Neural cell (in vitro differentiated cells): ENCODE results near the gene YY1. TPM values are rescaled to one million over a fixed set of nuclear protein-coding genes. Genes with fewer than 3 reads are reported as not detected.
"Not testable (repeated sequence)": the region's sequence is repeated elsewhere in the genome, so short reads cannot be mapped to it uniquely, and the experiment has no call there.

ENCODE experiments used
- H2AFZ ChIP-seq: fragments of 200-600, 300-800 bp; sonication (generic), shearing (Covaris generic); 2 replicates; pipeline ENCODE4 v1.6.0; 2014; ENCODE audit warnings: low read depth, mild to moderate bottlenecking, antibody characterized with exemption, low read length, moderate library complexity
- H3F3A ChIP-seq: fragments of 200-600 bp; shearing (Covaris generic); 2 replicates; pipeline ENCODE4 v1.6.1; 2016; ENCODE audit warnings: mild to moderate bottlenecking, moderate library complexity, mixed read lengths, antibody characterized with exemption, low read length; ENCODE audit not compliant: insufficient read depth, poor library complexity, severe bottlenecking
- H3K27ac ChIP-seq: fragments of 200-600, 300-800 bp; sonication (generic), shearing (Covaris generic); 2 replicates; pipeline ENCODE4 v1.5.1; 2014; ENCODE audit warnings: mild to moderate bottlenecking, low read length, moderate library complexity
- H3K27me3 ChIP-seq: fragments of 300-800, 200-600 bp; sonication (generic), shearing (Covaris generic); 2 replicates; pipeline ENCODE4 v1.6.0; 2014; ENCODE audit warnings: mild to moderate bottlenecking, low read depth, low read length, moderate library complexity; ENCODE audit not compliant: insufficient read depth
- H3K36me3 ChIP-seq: fragments of 300-800, 200-600 bp; sonication (generic), shearing (Covaris generic); 2 replicates; pipeline ENCODE4 v1.5.1; 2014; ENCODE audit warnings: mild to moderate bottlenecking, antibody characterized with exemption, low read length, moderate library complexity; ENCODE audit not compliant: insufficient read depth
- H3K4me2 ChIP-seq: fragments of 300-800, 200-600 bp; sonication (generic), shearing (Covaris generic); 2 replicates; pipeline ENCODE4 v1.6.0; 2014; ENCODE audit warnings: mild to moderate bottlenecking, low read length
- H3K4me3 ChIP-seq: fragments of 300-800, 200-600 bp; sonication (generic), shearing (Covaris generic); 2 replicates; pipeline ENCODE4 v1.5.1; 2014; ENCODE audit warnings: mild to moderate bottlenecking, low read length, moderate library complexity
- H3K79me2 ChIP-seq: fragments of 200-600 bp; shearing (Covaris generic); replicated peaks from 2 replicates; pipeline ENCODE4 v1.6.0; 2014; ENCODE audit warnings: mild to moderate bottlenecking, low read length, moderate library complexity; ENCODE audit not compliant: insufficient read depth
- H3K9ac ChIP-seq: fragments of 300-800, 200-600 bp; sonication (generic), shearing (Covaris generic); 2 replicates; pipeline ENCODE4 v1.6.1; 2016; ENCODE audit warnings: mild to moderate bottlenecking, low read length, mixed read lengths
- H3K9me2 ChIP-seq: fragments of 200-600 bp; shearing (Covaris generic); 2 replicates; pipeline ENCODE4 v1.6.1; 2016; ENCODE audit warnings: mild to moderate bottlenecking, low read length, mixed read lengths; ENCODE audit not compliant: insufficient read depth
- H3K9me3 ChIP-seq: fragments of 200-600, 300-800 bp; sonication (generic), shearing (Covaris generic); 2 replicates; pipeline ENCODE4 v1.6.1; 2016; ENCODE audit warnings: mild to moderate bottlenecking, mixed run types, low read length, moderate library complexity, mixed read lengths
- H4K20me1 ChIP-seq: fragments of 200-600 bp; shearing (Covaris generic); 2 replicates; pipeline ENCODE4 v1.6.1; 2016; ENCODE audit warnings: mild to moderate bottlenecking, mixed run types; ENCODE audit not compliant: insufficient read depth
- EP300 ChIP-seq: fragments of 450-650 bp; conservative IDR thresholded peaks from 2 replicates; pipeline ENCODE4 v1.6.1; 2014; ENCODE audit warnings: antibody characterized with exemption, mild to moderate bottlenecking, moderate library complexity; ENCODE audit not compliant: poor library complexity, severe bottlenecking
- EZH2 ChIP-seq: fragments of 200-600, 300-800 bp; shearing (Covaris generic), sonication (generic); IDR thresholded peaks from 2 replicates; pipeline ENCODE4 v1.6.1; 2014; ENCODE audit warnings: antibody characterized with exemption, low read length, borderline replicate concordance, mild to moderate bottlenecking; ENCODE audit not compliant: insufficient read depth, poor library complexity, severe bottlenecking
- MXI1 ChIP-seq: fragments of 450-650 bp; conservative IDR thresholded peaks from 2 replicates; pipeline ENCODE4 v1.6.1; 2014; ENCODE audit warnings: antibody characterized with exemption, mild to moderate bottlenecking; ENCODE audit not compliant: poor library complexity, severe bottlenecking
- POLR2AphosphoS5 ChIP-seq: IDR thresholded peaks from 2 replicates; pipeline ENCODE4 v1.6.1; 2012
- RAD21 ChIP-seq: fragments of 450-650 bp; conservative IDR thresholded peaks from 2 replicates; pipeline ENCODE4 v1.6.1; 2014; ENCODE audit warnings: antibody characterized with exemption, mild to moderate bottlenecking, moderate library complexity
- REST ChIP-seq: IDR thresholded peaks from 2 replicates; pipeline ENCODE4 v1.6.1; 2012; ENCODE audit warnings: borderline replicate concordance
- SMC3 ChIP-seq: fragments of 450-650 bp; conservative IDR thresholded peaks from 2 replicates; pipeline ENCODE4 v1.6.1; 2014; ENCODE audit warnings: antibody characterized with exemption, mild to moderate bottlenecking, moderate library complexity; ENCODE audit not compliant: poor library complexity
- TAF1 ChIP-seq: IDR thresholded peaks from 2 replicates; pipeline ENCODE4 v1.6.1; 2012; ENCODE audit warnings: low read depth
- polyA plus RNA-seq: library from polyadenylated mRNA; depleted of rRNA; stranded (reverse); fragments of >200 nt; gene quantifications from 2 replicates; pipeline ENCODE4 v1.2.3, GENCODE V29; 2014
- TF ChIP-seq, protein P1 (sequence below): fragments of 450-650 bp; IDR thresholded peaks from 2 replicates; pipeline ENCODE4 v1.5.1; 2014; ENCODE audit warnings: antibody characterized with exemption, mild to moderate bottlenecking, moderate library complexity; ENCODE audit not compliant: poor library complexity, severe bottlenecking

YY1 gene
- polyA plus RNA-seq, 1 donor from 2014 or later: 50.4 TPM

DNA sequence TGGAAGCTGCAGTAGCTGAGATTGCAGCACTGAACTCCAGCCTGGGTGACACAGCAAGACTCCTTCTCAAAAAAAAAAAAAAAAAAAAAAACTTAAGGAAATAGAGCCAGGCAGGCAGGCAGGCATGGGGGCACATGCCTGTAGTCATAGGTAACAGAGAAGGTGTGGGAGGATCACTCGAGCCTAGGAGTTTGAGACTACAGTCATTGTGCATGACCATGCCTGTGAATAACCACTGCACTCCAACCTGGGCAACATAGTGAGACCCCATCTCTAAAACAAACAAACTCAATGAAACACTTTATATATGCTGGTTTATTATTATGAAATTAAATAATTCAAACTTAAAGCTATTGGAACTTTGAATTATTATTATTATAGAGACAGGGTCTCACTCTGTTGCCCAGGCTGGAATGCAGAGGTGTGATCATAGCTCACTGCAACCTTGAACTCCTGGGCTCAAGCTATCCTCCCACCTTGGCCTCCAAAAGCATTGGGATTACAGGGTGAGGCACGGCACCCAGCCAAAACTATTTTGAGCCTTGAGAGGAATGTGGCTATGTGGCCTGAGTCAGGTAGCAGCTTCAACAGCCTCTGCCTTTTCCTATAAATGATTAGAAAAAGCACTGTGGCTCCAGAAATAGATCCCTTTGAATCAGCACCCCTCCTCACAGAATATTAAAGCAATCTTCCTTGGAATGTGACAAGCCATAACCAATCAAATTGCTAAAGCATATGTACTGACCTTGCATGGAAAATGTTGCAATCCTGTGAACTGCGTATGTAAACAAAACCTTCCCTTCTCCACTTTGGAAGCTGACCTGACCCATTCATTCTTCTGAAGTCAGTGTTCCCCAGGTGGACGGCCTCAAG, 34.7 kb upstream of the YY1 start:
- no peaks in the 10 kb centered on the region for H3K36me3 ChIP-seq
- no peak overlapping the region for H3K9ac ChIP-seq
- H4K20me1 ChIP-seq: no peaks in the 10 kb centered on the region
- no peak overlapping the region for H2AFZ ChIP-seq
- no peaks in the 10 kb centered on the region for H3K79me2 ChIP-seq
- H3K9me2 ChIP-seq: no peaks in the 10 kb centered on the region
- no peak overlapping the region for H3K27ac ChIP-seq
- H3K9me3 ChIP-seq: no peaks in the 10 kb centered on the region
- H3F3A ChIP-seq: no peaks in the 10 kb centered on the region
- H3K4me2 ChIP-seq: no peak overlapping the region
- H3K27me3 ChIP-seq: no peaks in the 10 kb centered on the region
- TF ChIP-seq POLR2AphosphoS5 (no peak), EZH2 (no peak), SMC3 (no peak), EP300 (no peak), REST (no peak), RAD21 (no peak), TAF1 (no peak), MXI1 (no peak)
- TF ChIP-seq, protein P1, sequence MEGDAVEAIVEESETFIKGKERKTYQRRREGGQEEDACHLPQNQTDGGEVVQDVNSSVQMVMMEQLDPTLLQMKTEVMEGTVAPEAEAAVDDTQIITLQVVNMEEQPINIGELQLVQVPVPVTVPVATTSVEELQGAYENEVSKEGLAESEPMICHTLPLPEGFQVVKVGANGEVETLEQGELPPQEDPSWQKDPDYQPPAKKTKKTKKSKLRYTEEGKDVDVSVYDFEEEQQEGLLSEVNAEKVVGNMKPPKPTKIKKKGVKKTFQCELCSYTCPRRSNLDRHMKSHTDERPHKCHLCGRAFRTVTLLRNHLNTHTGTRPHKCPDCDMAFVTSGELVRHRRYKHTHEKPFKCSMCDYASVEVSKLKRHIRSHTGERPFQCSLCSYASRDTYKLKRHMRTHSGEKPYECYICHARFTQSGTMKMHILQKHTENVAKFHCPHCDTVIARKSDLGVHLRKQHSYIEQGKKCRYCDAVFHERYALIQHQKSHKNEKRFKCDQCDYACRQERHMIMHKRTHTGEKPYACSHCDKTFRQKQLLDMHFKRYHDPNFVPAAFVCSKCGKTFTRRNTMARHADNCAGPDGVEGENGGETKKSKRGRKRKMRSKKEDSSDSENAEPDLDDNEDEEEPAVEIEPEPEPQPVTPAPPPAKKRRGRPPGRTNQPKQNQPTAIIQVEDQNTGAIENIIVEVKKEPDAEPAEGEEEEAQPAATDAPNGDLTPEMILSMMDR: no peak
- no peak overlapping the region for H3K4me3 ChIP-seq

DNA sequence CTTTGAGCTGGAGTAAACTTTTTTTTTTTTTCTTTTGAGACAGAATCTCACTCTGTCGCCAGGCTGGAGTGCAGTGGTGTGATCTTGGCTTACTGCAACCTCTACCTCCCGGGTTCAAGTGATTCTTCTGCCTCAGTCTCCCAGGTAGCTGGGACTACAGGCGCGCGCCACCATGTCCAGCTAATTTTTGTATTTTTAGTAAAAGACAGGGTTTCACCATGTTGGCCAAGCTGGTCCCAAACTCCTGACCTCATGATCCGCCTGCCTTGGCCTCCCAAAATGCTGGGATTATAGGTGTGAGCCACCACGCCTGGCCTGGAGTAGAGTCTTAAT, 34.1 kb upstream of the YY1 start:
- H3K9me3 ChIP-seq, H3K4me3 ChIP-seq, H3F3A ChIP-seq, H2AFZ ChIP-seq, H3K9ac ChIP-seq, H3K27ac ChIP-seq, H4K20me1 ChIP-seq, H3K9me2 ChIP-seq, H3K4me2 ChIP-seq, H3K79me2 ChIP-seq, H3K36me3 ChIP-seq, H3K27me3 ChIP-seq: not testable (repeated sequence)

DNA sequence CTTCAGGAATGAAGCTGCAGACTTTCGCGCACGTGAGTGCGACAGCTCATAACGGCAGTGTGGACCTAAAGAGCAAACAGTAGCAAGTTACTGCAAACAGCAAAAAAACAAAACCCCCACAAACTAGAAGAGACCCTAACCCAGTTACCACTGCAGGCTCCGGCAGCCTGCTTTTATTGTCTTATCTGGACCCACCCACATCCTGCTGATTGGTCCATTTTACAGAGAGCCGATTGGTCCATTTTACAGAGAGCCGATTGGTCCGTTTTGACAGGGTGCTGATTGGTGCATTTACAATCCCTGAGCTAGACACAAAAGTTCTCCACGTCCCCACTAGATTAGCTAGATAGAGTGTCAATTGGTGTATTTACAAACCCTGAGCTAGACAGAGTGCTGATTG, 31.4 kb upstream of the YY1 start:
- not testable (repeated sequence) for H3K9me2 ChIP-seq, H3K9me3 ChIP-seq, H3K27me3 ChIP-seq, H3K36me3 ChIP-seq, H3K4me3 ChIP-seq, H2AFZ ChIP-seq, H3K9ac ChIP-seq, H3K79me2 ChIP-seq, H3K4me2 ChIP-seq, H3K27ac ChIP-seq, H4K20me1 ChIP-seq, H3F3A ChIP-seq

DNA sequence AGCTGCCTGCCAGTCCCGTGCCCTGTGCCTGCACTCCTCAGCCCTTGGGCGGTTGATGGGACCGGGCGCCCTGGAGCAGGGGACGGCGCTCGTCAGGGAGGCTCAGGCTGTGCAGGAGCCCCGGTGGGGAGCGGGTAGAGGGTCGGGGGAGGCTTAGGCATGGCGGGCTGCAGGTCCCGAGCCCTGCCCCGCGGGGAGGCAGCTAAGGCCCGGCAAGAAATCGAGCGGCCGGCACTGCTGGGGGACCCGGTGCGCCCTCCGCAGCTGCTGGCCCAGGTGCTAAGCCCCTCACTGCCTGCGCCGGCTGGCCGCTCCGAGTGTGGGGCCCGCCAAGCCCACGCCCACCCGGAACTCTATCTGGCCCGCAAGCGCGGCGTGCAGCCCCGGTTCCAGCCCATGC, 30.8 kb upstream of the YY1 start:
- not testable (repeated sequence) for H4K20me1 ChIP-seq, H3K36me3 ChIP-seq, H3F3A ChIP-seq, H3K27ac ChIP-seq, H3K9me3 ChIP-seq, H3K4me2 ChIP-seq, H3K9me2 ChIP-seq, H3K79me2 ChIP-seq, H3K9ac ChIP-seq, H3K4me3 ChIP-seq, H2AFZ ChIP-seq, H3K27me3 ChIP-seq
